Neural crest cell (in vitro differentiated cells): ENCODE data around the gene TNRC6C. TPM values are rescaled to one million over a fixed set of nuclear protein-coding genes. Genes with fewer than 3 reads are reported as not detected.
A peak's percentile ranks its signal among the peaks of the same experiment; 100 is the strongest.

Experiments used
- DNase-seq: peaks from one replicate; pipeline ENCODE4 v3.0.0; 2021; ENCODE audit warnings: low read depth, mixed read lengths, low spot score
- H3K27ac Mint-ChIP-seq: one replicate; pipeline ENCODE4 v1.8.0; 2021; ENCODE audit warnings: mild to moderate bottlenecking, mixed read lengths; ENCODE audit not compliant: unreplicated experiment
- H3K27me3 Mint-ChIP-seq: 2 replicates; pipeline ENCODE4 v1.8.0; 2021; ENCODE audit warnings: low read depth, mild to moderate bottlenecking, mixed read lengths
- H3K36me3 Mint-ChIP-seq: 2 replicates; pipeline ENCODE4 v1.8.0; 2021; ENCODE audit warnings: low read depth, mild to moderate bottlenecking, mixed read lengths
- H3K4me1 Mint-ChIP-seq: 2 replicates; pipeline ENCODE4 v1.8.0; 2021; ENCODE audit warnings: mixed read lengths
- H3K4me3 Mint-ChIP-seq: one replicate; pipeline ENCODE4 v1.8.0; 2021; ENCODE audit warnings: mild to moderate bottlenecking, mixed read lengths
- H3K9me3 Mint-ChIP-seq: 2 replicates; pipeline ENCODE4 v1.8.0; 2021; ENCODE audit warnings: mixed read lengths
- total RNA-seq: library from RNA; stranded (reverse); gene quantifications from 2 replicates; pipeline ENCODE4 v1.2.1, GENCODE V29; 2021
- TF ChIP-seq, protein P1 (sequence below): fragments of 200-600 bp; sonication (generic); conservative IDR thresholded peaks from 2 replicates; pipeline ENCODE4 v1.5.0; 2021; ENCODE audit warnings: antibody characterized with exemption, mild to moderate bottlenecking

The TNRC6C gene
- total RNA-seq, 1 donor from 2014 or later: 40.5 TPM

DNA sequence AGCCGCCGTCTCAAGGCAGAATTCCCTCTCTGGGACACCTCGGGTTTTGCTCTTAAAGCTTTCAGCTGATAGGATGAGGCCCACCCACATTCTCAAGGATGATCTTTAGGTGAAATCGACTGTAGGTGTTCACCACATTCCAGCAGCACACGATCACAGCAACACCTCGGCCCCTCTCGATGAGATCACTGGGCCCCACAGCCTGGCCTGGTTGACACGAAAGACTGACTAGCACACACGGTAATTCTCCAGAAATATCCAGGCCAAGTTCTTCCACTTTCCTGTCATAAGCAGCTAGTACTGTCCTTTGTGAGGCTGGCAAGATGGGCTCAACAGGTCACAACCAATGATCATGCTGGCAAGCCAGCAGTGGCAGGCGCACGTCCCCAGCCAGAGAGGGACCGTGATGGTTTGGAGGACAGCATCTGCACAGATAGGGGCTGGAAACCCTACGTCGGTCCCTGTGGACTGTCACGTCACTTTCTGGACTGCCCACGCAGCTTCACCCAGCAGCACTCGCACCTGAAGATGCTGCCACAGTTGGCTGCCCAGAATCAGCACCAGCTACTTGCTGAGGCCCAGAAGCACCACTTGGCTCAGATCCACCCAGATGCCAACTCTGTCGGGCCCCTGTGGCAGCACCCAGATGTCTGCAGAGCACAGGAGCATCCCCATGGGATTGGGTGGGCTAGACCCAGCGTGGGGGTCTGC is 152.7 kb downstream of the TNRC6C start:
- peaks cover 19% of the 10 kb centered on the region for H3K4me1 Mint-ChIP-seq
- peaks cover 5% of the 10 kb centered on the region for H3K36me3 Mint-ChIP-seq

DNA sequence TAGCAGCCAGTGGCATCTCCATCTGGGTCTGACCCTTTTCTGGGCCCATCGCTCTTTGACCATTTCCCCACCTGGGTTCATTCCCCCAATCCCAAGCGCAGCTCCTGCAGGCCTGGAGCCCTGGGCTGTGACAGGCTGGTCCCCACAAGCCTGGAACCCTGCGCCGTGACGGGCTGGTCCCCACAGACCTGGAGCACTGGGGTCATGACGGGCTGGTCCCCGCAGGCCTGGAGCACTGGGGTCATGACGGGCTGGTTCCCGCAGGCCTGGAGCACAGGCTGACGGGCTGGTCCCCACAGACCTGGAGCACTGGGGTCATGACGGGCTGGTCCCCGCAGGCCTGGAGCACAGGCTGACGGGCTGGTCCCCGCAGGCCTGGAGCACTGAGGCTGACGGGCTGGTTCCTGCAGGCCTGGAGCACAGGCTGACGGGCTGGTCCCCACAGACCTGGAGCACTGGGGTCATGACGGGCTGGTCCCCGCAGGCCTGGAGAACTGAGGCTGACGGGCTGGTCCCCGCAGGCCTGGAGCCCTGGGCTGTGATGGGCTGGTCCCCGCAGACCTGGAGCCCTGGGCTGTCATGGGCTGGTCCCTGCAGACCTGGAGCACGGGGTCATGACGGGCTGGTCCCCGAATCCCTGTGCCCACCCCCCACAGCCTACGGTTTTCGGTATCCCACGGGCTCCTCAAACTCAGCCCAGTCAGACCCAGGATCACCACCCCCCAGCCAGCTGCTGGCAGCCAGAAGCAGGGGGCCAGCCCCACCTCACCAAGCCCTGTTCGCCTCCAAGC is 153.4 kb downstream of the TNRC6C start:
- Mint-ChIP-seq H3K36me3 (peaks cover 4% of the 10 kb centered on the region), H3K4me3 (no peak overlapping the region), H3K4me1 (peaks cover 19% of the 10 kb centered on the region), H3K27ac (no peak overlapping the region), H3K27me3 (peaks cover 5% of the 10 kb centered on the region), H3K9me3 (no peaks in the 10 kb centered on the region)
- no peak for DNase-seq
- TF ChIP-seq, protein P1, sequence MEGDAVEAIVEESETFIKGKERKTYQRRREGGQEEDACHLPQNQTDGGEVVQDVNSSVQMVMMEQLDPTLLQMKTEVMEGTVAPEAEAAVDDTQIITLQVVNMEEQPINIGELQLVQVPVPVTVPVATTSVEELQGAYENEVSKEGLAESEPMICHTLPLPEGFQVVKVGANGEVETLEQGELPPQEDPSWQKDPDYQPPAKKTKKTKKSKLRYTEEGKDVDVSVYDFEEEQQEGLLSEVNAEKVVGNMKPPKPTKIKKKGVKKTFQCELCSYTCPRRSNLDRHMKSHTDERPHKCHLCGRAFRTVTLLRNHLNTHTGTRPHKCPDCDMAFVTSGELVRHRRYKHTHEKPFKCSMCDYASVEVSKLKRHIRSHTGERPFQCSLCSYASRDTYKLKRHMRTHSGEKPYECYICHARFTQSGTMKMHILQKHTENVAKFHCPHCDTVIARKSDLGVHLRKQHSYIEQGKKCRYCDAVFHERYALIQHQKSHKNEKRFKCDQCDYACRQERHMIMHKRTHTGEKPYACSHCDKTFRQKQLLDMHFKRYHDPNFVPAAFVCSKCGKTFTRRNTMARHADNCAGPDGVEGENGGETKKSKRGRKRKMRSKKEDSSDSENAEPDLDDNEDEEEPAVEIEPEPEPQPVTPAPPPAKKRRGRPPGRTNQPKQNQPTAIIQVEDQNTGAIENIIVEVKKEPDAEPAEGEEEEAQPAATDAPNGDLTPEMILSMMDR: no peak

More for the DNA sequence above, 152.7 kb downstream of the TNRC6C start:
- TF ChIP-seq, protein P1: no peak
- Mint-ChIP-seq H3K27ac (no peak overlapping the region), H3K27me3 (peaks cover 5% of the 10 kb centered on the region), H3K4me3 (peak overlapping the region; percentile 54), H3K9me3 (no peaks in the 10 kb centered on the region)
- DNase-seq: no peak

DNA sequence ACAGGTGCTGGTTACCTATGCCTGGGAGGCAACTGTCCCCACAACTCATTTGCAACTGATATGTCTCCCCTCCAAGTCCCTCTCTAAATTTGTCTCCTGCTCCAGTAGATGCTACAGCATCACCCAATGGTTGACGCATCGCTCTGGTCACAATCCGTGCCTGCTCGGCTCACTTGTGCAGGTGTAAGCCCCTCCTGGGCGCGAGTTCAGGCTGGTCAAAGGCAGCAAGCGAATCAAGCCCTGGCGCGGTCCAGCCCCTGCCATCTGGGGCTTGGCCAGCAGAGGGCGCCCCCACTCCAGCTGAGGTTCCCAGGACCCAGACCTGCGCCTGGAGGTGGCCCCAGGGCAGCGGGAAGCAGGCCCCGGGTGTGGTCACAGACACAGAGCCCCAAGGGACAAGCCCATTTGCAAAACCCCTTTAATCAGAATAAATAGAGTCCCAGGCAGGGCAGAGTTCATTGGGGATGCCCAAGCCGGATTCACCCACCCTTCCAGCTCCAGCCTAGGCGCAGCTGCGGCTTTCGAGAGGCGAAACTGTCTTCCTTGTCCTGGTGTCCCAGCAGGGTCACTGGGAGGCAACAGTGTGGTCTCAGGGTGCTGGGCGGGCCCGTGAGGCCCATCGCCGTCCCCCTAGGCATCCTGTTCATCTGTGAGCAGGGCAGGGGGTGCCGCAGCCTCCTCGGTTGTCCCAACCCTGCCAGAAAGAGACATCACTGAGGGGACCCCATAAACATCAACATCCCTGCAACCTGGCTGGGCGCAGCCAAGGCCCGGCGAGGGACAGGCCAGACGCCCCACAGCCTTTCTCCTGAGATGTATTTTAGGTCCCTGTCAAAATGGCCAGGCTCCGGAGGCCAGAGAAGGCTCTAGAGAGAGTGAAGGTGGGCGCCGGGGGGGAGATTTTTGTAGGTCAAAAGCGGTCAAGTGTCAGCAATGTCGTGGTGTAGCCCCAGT is 154.3 kb downstream of the TNRC6C start:
- H3K4me3 Mint-ChIP-seq: peak overlapping the region; percentile 58
- H3K27me3 Mint-ChIP-seq: peaks cover 5% of the 10 kb centered on the region
- peaks cover 19% of the 10 kb centered on the region for H3K4me1 Mint-ChIP-seq
- TF ChIP-seq, protein P1: peak; percentile 97
- H3K9me3 Mint-ChIP-seq: no peaks in the 10 kb centered on the region
- DNase-seq: peak; percentile 91
- peaks cover 2% of the 10 kb centered on the region for H3K36me3 Mint-ChIP-seq
- peak overlapping the region; percentile 94 for H3K27ac Mint-ChIP-seq

DNA sequence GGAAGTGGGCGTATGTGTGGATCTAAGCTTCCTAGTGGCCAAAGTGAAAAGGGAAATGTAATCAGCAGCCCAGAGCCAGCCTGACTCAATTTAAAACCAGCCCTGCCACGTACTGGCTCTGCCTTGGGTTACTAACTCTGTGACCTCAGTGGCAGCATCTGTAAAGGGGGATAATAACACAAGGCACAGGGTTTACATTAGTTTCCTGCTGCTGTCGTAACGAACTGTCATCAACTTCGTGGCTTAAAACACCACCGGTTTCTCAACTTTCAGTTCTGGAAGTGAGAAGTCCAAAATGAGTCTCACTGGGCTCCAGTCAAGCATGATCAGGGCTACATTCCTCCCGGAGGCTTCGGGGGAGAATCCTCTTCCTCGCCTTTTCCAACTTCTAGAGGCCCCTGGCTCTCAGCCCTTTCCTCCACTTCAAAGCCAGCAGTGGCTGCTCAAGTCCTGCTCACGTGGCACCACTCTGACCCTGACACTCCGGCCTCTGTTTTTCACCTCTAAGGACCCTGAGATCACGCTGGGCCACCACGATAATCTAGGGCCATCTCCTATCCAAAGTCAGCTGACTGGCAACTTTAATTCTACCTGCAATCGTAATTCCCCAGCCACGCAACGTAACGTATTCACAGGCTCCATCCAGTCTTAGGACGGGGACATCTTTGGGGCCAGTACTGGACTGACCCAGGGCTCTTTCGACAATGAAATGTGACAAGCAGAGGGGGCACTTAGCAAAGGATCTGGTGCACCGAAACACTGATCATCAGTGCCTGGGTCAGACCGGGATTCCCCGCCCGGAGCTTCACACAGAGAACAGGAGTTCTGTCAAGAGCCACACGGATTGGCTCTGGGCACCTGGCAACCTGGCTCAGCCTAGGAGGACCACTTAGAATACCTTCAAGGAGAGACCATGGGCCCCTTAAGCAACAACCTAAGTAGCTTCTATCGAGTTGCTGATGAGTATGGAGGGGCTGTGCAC is 155.6 kb downstream of the TNRC6C start:
- Mint-ChIP-seq H3K4me1 (peaks cover 16% of the 10 kb centered on the region), H3K36me3 (peaks cover 2% of the 10 kb centered on the region), H3K4me3 (peak overlapping the region; percentile 61), H3K27ac (peak overlapping the region; percentile 81), H3K27me3 (peaks cover 5% of the 10 kb centered on the region), H3K9me3 (no peaks in the 10 kb centered on the region)
- DNase-seq: no peak
- TF ChIP-seq, protein P1: no peak
